ENCODE results near the gene IPO8.
"Not testable (repeated sequence)": the region's sequence is repeated elsewhere in the genome, so short reads cannot be mapped to it uniquely, and the experiment has no call there.

The IPO8 gene

GRCh38 chr12:30603129-30603528 lies 92.5 kb downstream of the IPO8 start:
- DNase-seq: no peak

- DNase-seq: no peak
These were observed 93.0 kb downstream of the IPO8 start for GRCh38 chr12:30602678-30603077.

GRCh38 chr12:30599608-30600007 lies 96.1 kb downstream of the IPO8 start:
- no peak for DNase-seq

- no peak for DNase-seq
These were observed 96.8 kb downstream of the IPO8 start for GRCh38 chr12:30598889-30599288.

- DNase-seq: no peak
These were observed 99.9 kb downstream of the IPO8 start for GRCh38 chr12:30595742-30596141.

- no peak for DNase-seq
These were observed 101.2 kb downstream of the IPO8 start for GRCh38 chr12:30594509-30594908.

GRCh38 chr12:30588572-30588971 lies 107.1 kb downstream of the IPO8 start:
- not testable (repeated sequence) for DNase-seq

- DNase-seq: no peak
These were observed 107.9 kb downstream of the IPO8 start for GRCh38 chr12:30587782-30588181.

GRCh38 chr12:30585877-30586276 lies 109.8 kb downstream of the IPO8 start:
- DNase-seq: no peak

- no peak for DNase-seq
These were observed 112.7 kb downstream of the IPO8 start for GRCh38 chr12:30582943-30583342.

GRCh38 chr12:30580344-30580743 lies 115.3 kb downstream of the IPO8 start:
- DNase-seq: no peak
